ENCODE measurements around the gene CKAP2. TPM values are rescaled to one million over a fixed set of nuclear protein-coding genes. Genes with fewer than 3 reads are reported as not detected.

Gene CKAP2
- total RNA-seq, 1 donor from 2014 or later: 11.8 TPM

GRCh38 chr13:52411629-52412028 is 43.6 kb upstream of the CKAP2 start:
- POLR2A ChIA-PET: no interaction called here
- Mint-ChIP-seq H3K27me3 (no peaks in the 10 kb centered on the region), H3K9me3 (no peaks in the 10 kb centered on the region), H3K27ac (peak overlapping the region; percentile 24), H3K4me3 (no peak overlapping the region), H3K4me1 (peaks cover 2% of the 10 kb centered on the region), H3K36me3 (ENCODE audit: low read depth) (peaks cover 46% of the 10 kb centered on the region)
- intact Hi-C loops (cut with micrococcal nuclease): no loop called here
- DNase-seq (no peak), ATAC-seq (ENCODE audit: low read depth) (no peak)
- CTCF ChIA-PET: no interaction called here
- no peak for TF ChIP-seq CTCF (IDR thresholded peaks at IDR 0.05)

GRCh38 chr13:52412128-52412527 is 43.1 kb upstream of the CKAP2 start:
- ATAC-seq (ENCODE audit: low read depth) (no peak), DNase-seq (no peak)
- Mint-ChIP-seq H3K4me3 (no peak overlapping the region), H3K36me3 (ENCODE audit: low read depth) (peaks cover 50% of the 10 kb centered on the region), H3K27me3 (no peaks in the 10 kb centered on the region), H3K27ac (peak overlapping the region; percentile 24), H3K4me1 (peaks cover 2% of the 10 kb centered on the region), H3K9me3 (no peaks in the 10 kb centered on the region)
- ChIA-PET CTCF (no interaction called here), POLR2A (no interaction called here)
- no peak for TF ChIP-seq CTCF (IDR thresholded peaks at IDR 0.05)
- intact Hi-C loops (cut with micrococcal nuclease): no loop called here

GRCh38 chr13:52414051-52414450 is 41.2 kb upstream of the CKAP2 start:
- no peak for TF ChIP-seq CTCF (IDR thresholded peaks at IDR 0.05)
- intact Hi-C loops (cut with micrococcal nuclease): no loop called here
- Mint-ChIP-seq H3K9me3 (no peaks in the 10 kb centered on the region), H3K27me3 (no peaks in the 10 kb centered on the region), H3K4me3 (no peak overlapping the region), H3K4me1 (no peaks in the 10 kb centered on the region), H3K36me3 (ENCODE audit: low read depth) (peaks cover 58% of the 10 kb centered on the region), H3K27ac (no peak overlapping the region)
- DNase-seq (no peak), ATAC-seq (ENCODE audit: low read depth) (no peak)
- ChIA-PET CTCF (no interaction called here), POLR2A (no interaction called here)

- H3K27me3 Mint-ChIP-seq: no peaks in the 10 kb centered on the region
- H3K27ac Mint-ChIP-seq: no peak overlapping the region
- ChIA-PET POLR2A (no interaction called here), CTCF (no interaction called here)
- H3K4me3 Mint-ChIP-seq: no peak overlapping the region
- H3K9me3 Mint-ChIP-seq: no peaks in the 10 kb centered on the region
- intact Hi-C loops (cut with micrococcal nuclease): no loop called here
- DNase-seq: no peak
- TF ChIP-seq CTCF (IDR thresholded peaks at IDR 0.05): no peak
- no peak for ATAC-seq (ENCODE audit: low read depth)
- H3K36me3 Mint-ChIP-seq (ENCODE audit: low read depth): peaks cover 65% of the 10 kb centered on the region
- no peaks in the 10 kb centered on the region for H3K4me1 Mint-ChIP-seq
These were observed 40.3 kb upstream of the CKAP2 start for GRCh38 chr13:52414963-52415362.

- intact Hi-C loops (cut with micrococcal nuclease): no loop called here
- TF ChIP-seq CTCF (IDR thresholded peaks at IDR 0.05): no peak
- Mint-ChIP-seq H3K27ac (no peak overlapping the region), H3K4me3 (no peak overlapping the region), H3K4me1 (no peaks in the 10 kb centered on the region), H3K9me3 (no peaks in the 10 kb centered on the region), H3K27me3 (no peaks in the 10 kb centered on the region), H3K36me3 (ENCODE audit: low read depth) (peaks cover 65% of the 10 kb centered on the region)
- CTCF ChIA-PET: no interaction called here
- ATAC-seq (ENCODE audit: low read depth) (no peak), DNase-seq (no peak)
- POLR2A ChIA-PET: no interaction called here
These were observed 36.2 kb upstream of the CKAP2 start for GRCh38 chr13:52419080-52419479.

Data from activated B cell treated with CpG ODN at 0.5 μM for 24 hours (primary cell).